GM18505 (cell line): ENCODE results near the gene SUB1.
"Not testable (repeated sequence)": the region's sequence is repeated elsewhere in the genome, so short reads cannot be mapped to it uniquely, and the experiment has no call there.

Experiments used
- ATAC-seq: cut with Tn5 transposase; IDR thresholded peaks from one replicate; pipeline ENCODE4 v1.9.1; 2021; ENCODE audit not compliant: unreplicated experiment
- POLR2A ChIP-seq: IDR thresholded peaks from 4 replicates; pipeline ENCODE4 v1.6.1; 2011; ENCODE audit warnings: borderline replicate concordance; ENCODE audit not compliant: insufficient read depth, insufficient read length; ENCODE audit errors: extremely low read depth

SUB1 gene

DNA sequence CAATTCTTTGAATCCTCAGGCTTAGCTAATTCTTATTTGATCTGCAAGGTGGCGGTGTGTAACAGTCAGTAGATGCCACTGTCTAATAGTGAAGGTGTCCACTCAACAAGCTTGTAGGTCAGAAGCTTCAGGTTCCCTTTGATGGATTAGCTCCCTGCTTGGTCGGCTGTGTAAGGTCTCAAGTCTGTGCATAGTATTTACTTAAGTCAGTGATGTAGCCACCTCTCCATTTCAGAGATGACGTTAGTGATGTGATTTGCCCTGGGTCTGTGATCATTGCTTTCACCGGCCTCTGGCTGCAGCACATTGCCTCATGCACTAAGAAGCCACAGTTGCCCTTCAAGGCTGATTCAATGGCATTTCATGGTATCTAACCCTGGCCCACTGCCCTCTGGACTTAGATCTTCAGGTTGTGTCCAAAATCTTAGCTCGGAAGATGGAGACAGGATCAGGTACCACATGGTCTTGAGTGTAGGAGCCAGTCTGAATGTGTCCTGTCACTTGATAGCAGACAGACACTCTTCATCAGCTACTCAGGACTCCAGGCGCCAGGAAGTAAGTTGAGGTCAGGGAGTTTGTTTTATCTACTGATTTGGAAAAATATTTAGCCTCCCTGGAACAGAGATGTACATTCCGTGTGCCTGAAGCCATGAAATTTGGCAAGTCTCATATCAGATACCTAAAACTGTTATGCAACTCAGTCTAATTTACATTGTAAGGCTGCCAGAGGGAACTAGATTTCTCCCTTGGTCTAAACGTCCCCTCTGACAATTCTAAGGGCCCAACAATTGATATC is 42.9 kb downstream of the SUB1 start:
- no peak for ATAC-seq
- TF ChIP-seq POLR2A = no peak

DNA sequence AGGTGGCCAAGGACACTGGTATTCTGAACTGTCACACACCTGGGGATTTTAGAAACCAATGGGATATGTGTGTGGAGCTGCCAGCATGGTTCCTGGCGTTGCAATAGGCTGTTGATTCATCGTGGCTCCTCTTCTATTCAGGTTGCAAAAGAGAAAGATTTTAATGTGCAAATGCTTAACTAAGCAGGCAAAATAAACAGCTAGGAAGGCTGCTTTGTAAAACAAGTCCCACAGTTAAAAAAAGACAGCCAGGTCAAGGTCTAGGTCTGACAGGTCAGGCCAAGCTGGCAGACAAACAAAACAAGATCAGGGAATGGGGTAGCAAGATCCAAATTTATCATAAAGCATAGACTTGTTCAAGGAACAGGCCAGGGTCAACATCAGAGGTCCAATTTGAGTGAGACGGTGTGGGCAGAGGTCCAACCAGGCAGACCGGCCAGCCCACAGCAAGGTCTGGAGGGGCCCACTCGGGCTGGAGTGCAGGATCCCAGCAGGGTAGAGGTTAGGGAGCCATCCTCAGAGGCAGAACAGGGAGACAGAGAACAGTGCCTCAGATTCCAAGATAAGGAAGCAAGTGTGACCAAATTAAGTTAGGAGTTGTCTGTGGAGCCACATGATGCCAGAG is 45.6 kb downstream of the SUB1 start:
- no peak for ATAC-seq
- no peak for TF ChIP-seq POLR2A

DNA sequence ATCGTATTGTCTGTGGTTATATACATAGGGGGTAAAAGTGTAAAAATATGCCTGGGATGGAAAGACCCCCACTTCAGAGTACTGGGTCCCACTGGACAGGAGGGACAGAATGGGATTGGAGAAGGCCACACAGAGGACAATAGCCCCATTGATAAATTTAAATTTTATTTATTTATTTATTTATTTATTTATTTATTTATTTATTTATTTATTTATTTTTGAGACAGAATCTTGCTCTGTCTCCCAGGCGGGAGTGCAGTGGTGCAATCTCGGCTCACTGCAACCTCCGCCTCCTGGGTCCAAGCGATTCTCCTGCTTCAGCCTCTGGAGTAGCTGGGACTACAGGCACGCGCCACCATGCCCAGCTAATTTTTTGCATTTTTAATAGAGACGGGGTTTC is 47.7 kb downstream of the SUB1 start:
- ATAC-seq = not testable (repeated sequence)

DNA sequence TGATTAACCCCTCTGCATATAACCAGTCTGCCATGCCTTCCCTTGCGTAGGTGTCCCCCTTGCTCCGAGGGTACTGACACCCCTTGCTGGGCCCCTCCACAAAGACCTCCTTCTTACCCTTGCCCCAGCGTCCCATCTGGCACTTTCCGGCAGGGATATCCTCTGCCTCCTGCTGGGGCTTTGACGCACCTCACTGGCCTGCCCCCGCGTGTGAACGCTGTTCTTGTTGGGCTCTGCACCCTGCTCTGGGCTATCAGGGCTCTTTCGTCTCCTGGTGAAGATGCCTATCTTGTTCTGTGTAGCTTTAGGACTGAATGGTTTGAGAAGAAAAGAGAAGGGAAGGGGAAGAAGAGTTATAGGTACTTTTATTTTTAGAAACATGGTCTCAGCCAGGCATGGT is 53.0 kb downstream of the SUB1 start:
- ATAC-seq = no peak
- TF ChIP-seq POLR2A = no peak

DNA sequence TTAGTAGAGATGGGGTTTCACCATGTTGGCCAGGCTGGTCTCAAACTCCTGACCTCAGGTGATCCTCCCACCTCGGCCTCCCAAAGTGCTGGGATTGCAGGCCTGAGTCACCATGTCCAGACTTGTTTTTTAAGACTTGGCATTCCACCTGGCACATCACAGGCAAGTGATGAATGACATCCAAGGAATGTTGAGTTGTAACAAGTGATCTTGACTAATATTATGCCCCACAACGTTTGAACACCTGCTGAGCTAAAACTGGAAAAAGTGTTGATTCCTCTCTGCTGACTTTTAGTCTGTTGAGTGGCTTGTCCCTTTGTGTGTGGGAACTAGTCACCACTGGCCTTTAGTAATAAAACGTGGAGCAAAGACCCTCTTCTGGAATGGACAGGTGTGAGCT is 54.6 kb downstream of the SUB1 start:
- no peak for ATAC-seq
- no peak for TF ChIP-seq POLR2A

DNA sequence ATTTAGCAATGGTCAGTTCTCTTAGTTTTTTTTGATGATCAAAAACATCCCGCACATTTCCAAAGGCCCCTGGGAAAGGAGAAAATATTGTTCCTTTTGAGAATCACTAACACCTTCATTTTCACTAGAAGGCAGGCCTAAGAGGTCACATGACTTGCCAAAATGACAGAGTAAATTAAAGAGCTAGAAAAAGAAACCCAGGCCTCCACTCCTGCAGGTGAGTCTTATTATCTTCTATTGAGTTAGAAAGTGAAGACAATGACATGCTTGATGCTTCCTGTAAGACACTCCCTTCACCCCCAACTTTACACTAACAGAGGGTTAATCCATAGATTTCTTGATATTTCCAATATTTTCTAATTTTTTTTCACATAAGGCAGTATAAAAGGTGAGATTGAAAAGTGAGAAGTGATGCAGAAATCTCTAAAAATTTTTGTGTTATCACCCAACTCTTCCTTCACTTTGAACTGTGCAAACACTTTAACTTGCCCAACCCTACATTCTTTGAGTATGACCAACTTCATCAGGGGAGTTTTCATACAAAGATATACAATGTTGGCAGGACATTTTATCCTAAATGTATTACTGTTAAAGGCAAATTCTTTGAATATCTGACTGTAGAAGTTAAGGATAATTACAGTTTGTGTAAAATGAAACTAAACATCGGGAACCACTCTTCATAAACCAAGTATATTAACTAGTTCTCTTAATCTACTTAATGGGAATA is 57.1 kb downstream of the SUB1 start:
- ATAC-seq = no peak
- TF ChIP-seq POLR2A = no peak

DNA sequence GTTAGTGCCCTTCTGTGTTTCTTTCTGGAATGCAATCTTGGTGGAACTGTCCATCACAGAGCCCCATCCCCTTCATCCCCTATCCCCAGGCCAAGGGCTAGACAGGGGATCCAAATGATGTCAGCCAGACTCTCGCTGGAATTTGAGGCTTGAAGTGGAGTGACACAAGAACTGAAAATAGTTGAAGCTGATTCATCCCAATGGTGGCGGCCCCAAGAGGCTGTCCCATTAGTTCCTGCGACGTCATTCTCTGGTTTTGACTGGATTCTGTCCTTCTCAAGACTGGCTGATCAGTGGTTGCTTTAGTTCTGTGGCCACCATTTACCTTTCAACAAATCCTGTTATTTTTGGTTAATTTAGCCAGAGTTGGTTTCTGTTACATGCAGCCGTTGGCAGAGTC is 59.9 kb downstream of the SUB1 start:
- ATAC-seq = no peak
- TF ChIP-seq POLR2A = no peak

DNA sequence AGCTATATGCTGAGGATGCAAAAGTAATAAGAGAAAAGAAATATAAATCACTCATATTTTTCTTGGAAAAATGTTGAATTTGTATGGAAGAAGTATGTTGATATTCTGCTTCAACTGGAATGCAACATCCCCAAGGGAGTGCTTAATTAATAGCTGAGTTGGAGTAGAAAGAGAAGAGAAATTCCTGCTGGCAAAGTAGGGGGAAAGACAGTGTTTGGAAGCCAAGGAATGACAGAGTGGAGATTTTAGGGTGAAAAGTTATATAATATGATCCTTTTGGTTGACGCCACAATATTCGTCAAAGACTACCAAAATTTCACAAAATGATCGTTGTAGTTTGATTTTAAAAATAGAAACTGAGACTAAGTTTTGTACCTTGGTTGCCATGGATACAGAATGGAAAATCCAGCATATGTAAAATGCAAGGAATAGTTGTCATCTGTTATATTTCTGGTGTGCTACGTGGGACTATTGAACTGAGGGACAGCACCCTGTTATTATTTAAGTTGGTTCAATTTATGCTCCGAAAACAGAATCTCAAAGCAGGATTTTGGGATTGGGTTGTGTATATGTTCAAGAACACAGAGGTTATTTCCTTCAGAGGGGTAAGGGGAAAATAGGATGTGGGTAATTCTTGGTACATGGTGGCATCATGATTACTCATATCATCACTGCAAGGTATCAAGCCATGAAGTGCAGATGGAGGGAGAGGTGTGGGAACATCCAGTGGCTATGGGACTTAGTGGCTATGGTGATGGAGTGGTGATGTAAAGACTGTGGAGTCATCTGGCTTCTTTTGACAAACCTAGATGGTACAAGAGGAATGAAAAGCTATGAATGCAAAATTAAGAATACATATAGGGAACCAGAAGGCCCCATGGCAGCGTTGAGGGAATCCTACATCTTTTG is 61.0 kb downstream of the SUB1 start:
- ATAC-seq = no peak
- no peak for TF ChIP-seq POLR2A

DNA sequence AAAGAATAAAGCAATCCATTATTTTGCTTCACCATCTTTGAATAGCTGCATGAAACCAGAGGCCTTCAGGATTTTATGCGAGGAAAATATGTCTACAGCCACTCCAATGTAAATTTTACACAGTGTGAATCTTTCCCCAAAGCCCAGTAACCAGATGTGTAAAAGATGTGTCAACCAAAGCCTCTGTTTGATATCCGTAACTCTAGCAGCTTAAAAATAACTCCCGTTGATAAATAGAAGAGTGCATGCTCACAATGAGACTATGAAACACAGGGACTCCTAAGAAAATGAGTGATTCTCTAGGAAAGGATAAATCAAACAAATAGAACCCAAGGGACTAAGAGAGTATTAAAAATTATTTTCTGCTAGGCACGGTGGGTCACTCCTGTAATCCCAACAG is 65.7 kb downstream of the SUB1 start:
- no peak for TF ChIP-seq POLR2A
- no peak for ATAC-seq

DNA sequence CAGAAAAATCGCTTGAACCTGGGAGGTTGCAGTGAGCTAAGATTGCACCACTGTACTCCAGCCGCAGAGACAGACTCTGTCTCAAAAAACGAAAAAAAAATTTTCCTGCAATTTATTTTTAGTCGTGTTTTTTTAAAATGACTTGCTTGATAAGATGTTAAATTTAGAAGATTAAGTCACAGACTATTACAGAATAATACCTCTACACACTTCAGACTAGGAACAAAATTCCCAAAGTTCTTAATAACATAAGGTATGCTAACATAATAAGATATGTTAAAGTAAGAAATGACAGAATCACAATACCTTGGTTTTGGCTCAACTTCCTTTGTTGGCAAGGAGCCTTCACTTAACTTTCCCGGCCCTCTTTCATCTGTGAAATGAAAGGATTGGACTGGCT is 66.3 kb downstream of the SUB1 start:
- ATAC-seq = no peak
- no peak for TF ChIP-seq POLR2A
